ENCODE results near the gene KIFAP3.

DNA sequence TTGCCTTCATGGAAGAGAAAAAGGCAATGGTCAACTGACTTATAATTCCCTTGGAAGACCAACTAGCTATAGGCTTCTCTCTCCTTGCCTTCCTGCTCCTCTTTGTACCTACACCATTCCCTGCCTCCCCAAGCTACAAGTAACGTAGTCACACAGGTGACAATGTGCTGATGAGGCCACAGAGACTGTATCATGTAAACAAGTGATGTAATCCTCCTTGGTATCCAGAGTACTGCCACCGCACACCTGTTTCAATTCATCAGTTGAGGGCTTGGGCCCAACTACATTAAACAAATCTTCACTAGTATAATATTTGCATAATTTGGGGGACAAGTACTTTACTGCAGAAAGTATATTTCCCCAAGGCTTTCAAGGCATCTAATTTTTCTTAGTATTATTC is 104.4 kb downstream of the KIFAP3 start:
- no peak for TF ChIP-seq EZH2 (IDR thresholded peaks at IDR 0.05)
- no peak for TF ChIP-seq POLR2AphosphoS5 (IDR thresholded peaks at IDR 0.05; ENCODE audit: borderline replicate concordance, low read depth, low read length)
